NCI-H128 (cell line): ENCODE measurements around the gene DHX29.

ENCODE experiments used
- DNase-seq: peaks from one replicate; lab custom pipeline; 2025; ENCODE audit not compliant: unreplicated experiment; lab: John Stamatoyannopoulos, UW

Gene DHX29

GRCh38 chr5:55211184-55211874 lies 96.2 kb downstream of the DHX29 start:
- no peak for DNase-seq
